SK-N-MC (cell line): ENCODE results near the gene DIAPH3.
A peak's percentile ranks its signal among the peaks of the same experiment; 100 is the strongest.

ENCODE experiments used
- DNase-seq: peaks from one replicate; pipeline ENCODE4 v3.0.0-alpha.2; 2011; ENCODE audit warnings: low read depth, low spot score
- H3K27ac ChIP-seq: fragments of 200-600 bp; sonication (generic); 2 replicates; pipeline ENCODE4 v1.5.1; 2016; ENCODE audit warnings: mixed run types
- H3K36me3 ChIP-seq: fragments of 200-600 bp; sonication (generic); 2 replicates; pipeline ENCODE4 v1.6.1; 2017; ENCODE audit warnings: antibody characterized with exemption, low read length, mixed read lengths; ENCODE audit not compliant: insufficient read depth
- H3K4me3 ChIP-seq: fragments of 200-600 bp; sonication (generic); 2 replicates; pipeline ENCODE4 v1.5.1; 2016
- H3K9ac ChIP-seq: fragments of 200-600 bp; sonication (generic); 2 replicates; pipeline ENCODE4 v1.8.0; 2017; ENCODE audit warnings: mixed run types, mixed read lengths; ENCODE audit not compliant: insufficient read length
- H3K9me3 ChIP-seq: fragments of 200-600 bp; sonication (generic); 2 replicates; pipeline ENCODE4 v1.6.1; 2017; ENCODE audit warnings: low read depth, mild to moderate bottlenecking, antibody characterized with exemption, low read length, moderate library complexity, mixed read lengths
- EZH2 ChIP-seq: fragments of 200-600 bp; sonication (generic); IDR thresholded peaks from one replicate; pipeline ENCODE4 v1.6.1; 2017; ENCODE audit warnings: antibody characterized with exemption
- FOXP2 ChIP-seq: optimal IDR thresholded peaks from 2 replicates; pipeline ENCODE3; 2011; ENCODE audit warnings: mild to moderate bottlenecking, moderate library complexity; ENCODE audit not compliant: insufficient read depth; ENCODE audit errors: extremely low read length, control extremely low read depth
- POLR2AphosphoS5 ChIP-seq: IDR thresholded peaks from 2 replicates; pipeline ENCODE4 v1.6.1; 2012; ENCODE audit warnings: mild to moderate bottlenecking, low read depth, low read length, borderline replicate concordance

DIAPH3 gene

GRCh38 chr13:59888408-59888807 is 275.3 kb downstream of the DIAPH3 start:
- no peak overlapping the region for H3K9ac ChIP-seq
- TF ChIP-seq EZH2 = no peak
- no peak for TF ChIP-seq POLR2AphosphoS5
- TF ChIP-seq FOXP2 = no peak
- no peak for DNase-seq
- no peak overlapping the region for H3K27ac ChIP-seq
- H3K4me3 ChIP-seq = no peak overlapping the region
- H3K36me3 ChIP-seq = no peaks in the 10 kb centered on the region
- H3K9me3 ChIP-seq = no peaks in the 10 kb centered on the region

GRCh38 chr13:59885076-59885475 is 278.7 kb downstream of the DIAPH3 start:
- Histone ChIP-seq H3K4me3 (peak overlapping the region; percentile 1; the same call in 1 of the 2 replicates), H3K9me3 (no peaks in the 10 kb centered on the region), H3K36me3 (no peaks in the 10 kb centered on the region), H3K9ac (no peak overlapping the region), H3K27ac (peak overlapping the region; percentile 22; the same call in 1 of the 2 replicates)
- no peak for DNase-seq
- no peak for TF ChIP-seq POLR2AphosphoS5
- no peak for TF ChIP-seq EZH2
- no peak for TF ChIP-seq FOXP2

- no peak overlapping the region for H3K4me3 ChIP-seq
- no peak overlapping the region for H3K27ac ChIP-seq
- no peaks in the 10 kb centered on the region for H3K9me3 ChIP-seq
- no peak for DNase-seq
- no peak for TF ChIP-seq FOXP2
- TF ChIP-seq EZH2 = no peak
- no peak for TF ChIP-seq POLR2AphosphoS5
- no peak overlapping the region for H3K9ac ChIP-seq
- peaks cover 5% of the 10 kb centered on the region; the same call in 1 of the 2 replicates for H3K36me3 ChIP-seq
Observed at GRCh38 chr13:59883885-59884284, 279.8 kb downstream of the DIAPH3 start.

GRCh38 chr13:59880468-59880867 is 283.3 kb downstream of the DIAPH3 start:
- no peak for DNase-seq
- peaks cover 12% of the 10 kb centered on the region; the same call in 1 of the 2 replicates for H3K36me3 ChIP-seq

GRCh38 chr13:59879281-59879680 is 284.4 kb downstream of the DIAPH3 start:
- TF ChIP-seq EZH2 (no peak), POLR2AphosphoS5 (no peak), FOXP2 (no peak)
- H3K9me3 ChIP-seq = no peaks in the 10 kb centered on the region
- peaks cover 12% of the 10 kb centered on the region; the same call in 1 of the 2 replicates for H3K36me3 ChIP-seq
- H3K9ac ChIP-seq = no peak overlapping the region
- H3K4me3 ChIP-seq = no peak overlapping the region
- no peak overlapping the region for H3K27ac ChIP-seq
- no peak for DNase-seq

More at GRCh38 chr13:59880468-59880867, 283.3 kb downstream of the DIAPH3 start:
- Histone ChIP-seq H3K9ac (no peak overlapping the region), H3K27ac (no peak overlapping the region), H3K4me3 (no peak overlapping the region), H3K9me3 (no peaks in the 10 kb centered on the region)
- TF ChIP-seq POLR2AphosphoS5 (no peak), FOXP2 (no peak), EZH2 (no peak)

- DNase-seq = no peak
- no peak overlapping the region for H3K4me3 ChIP-seq
Observed at GRCh38 chr13:59877933-59878332, 285.8 kb downstream of the DIAPH3 start.

GRCh38 chr13:59874973-59875372 is 288.8 kb downstream of the DIAPH3 start:
- Histone ChIP-seq H3K4me3 (no peak overlapping the region), H3K36me3 (peaks cover 12% of the 10 kb centered on the region; the same call in 1 of the 2 replicates), H3K9me3 (no peaks in the 10 kb centered on the region), H3K9ac (no peak overlapping the region), H3K27ac (no peak overlapping the region)
- no peak for TF ChIP-seq POLR2AphosphoS5
- no peak for TF ChIP-seq EZH2
- no peak for TF ChIP-seq FOXP2
- DNase-seq = no peak

More at GRCh38 chr13:59877933-59878332, 285.8 kb downstream of the DIAPH3 start:
- Histone ChIP-seq H3K27ac (no peak overlapping the region), H3K9ac (no peak overlapping the region), H3K9me3 (no peaks in the 10 kb centered on the region), H3K36me3 (peaks cover 12% of the 10 kb centered on the region; the same call in 1 of the 2 replicates)
- TF ChIP-seq FOXP2 = no peak

- DNase-seq = no peak
- TF ChIP-seq FOXP2 = no peak
- no peak for TF ChIP-seq EZH2
- no peak for TF ChIP-seq POLR2AphosphoS5
- H3K9ac ChIP-seq = no peak overlapping the region
- H3K4me3 ChIP-seq = no peak overlapping the region
- H3K27ac ChIP-seq = no peak overlapping the region
- peaks cover 6% of the 10 kb centered on the region; the same call in 1 of the 2 replicates for H3K36me3 ChIP-seq
- no peaks in the 10 kb centered on the region for H3K9me3 ChIP-seq
Observed at GRCh38 chr13:59873856-59874255, 289.9 kb downstream of the DIAPH3 start.

GRCh38 chr13:59873309-59873708 is 290.4 kb downstream of the DIAPH3 start:
- TF ChIP-seq POLR2AphosphoS5 (no peak), FOXP2 (no peak), EZH2 (no peak)
- no peak for DNase-seq
- Histone ChIP-seq H3K36me3 (peaks cover 5% of the 10 kb centered on the region; the same call in 1 of the 2 replicates), H3K27ac (no peak overlapping the region), H3K9ac (no peak overlapping the region), H3K9me3 (no peaks in the 10 kb centered on the region), H3K4me3 (no peak overlapping the region)
